K562 (cell line): ENCODE results near the gene FARSA. TPM values are rescaled to one million over a fixed set of nuclear protein-coding genes. Genes with fewer than 3 reads are reported as not detected.

Source experiments
- CBFA2T2 ChIP-seq: fragments of 450-650 bp; conservative IDR thresholded peaks from 2 replicates; pipeline ENCODE4 v1.6.1; 2017; ENCODE audit warnings: mild to moderate bottlenecking
- ELF4 ChIP-seq: fragments of 450-650 bp; formaldehyde crosslinking; IDR thresholded peaks from 2 replicates; pipeline ENCODE4 v1.4.0; 2022; ENCODE audit warnings: missing genetic modification characterization
- ELK3 ChIP-seq: fragments of 450-650 bp; formaldehyde crosslinking; IDR thresholded peaks from 2 replicates; pipeline ENCODE4 v1.4.0; 2020; ENCODE audit warnings: mild to moderate bottlenecking
- FOSL1 ChIP-seq: fragments of 200-800 bp; sonication (Bioruptor generic); conservative IDR thresholded peaks from 2 replicates; pipeline ENCODE4 v1.6.1; 2016; ENCODE audit warnings: missing genetic modification characterization, missing compliant biosample characterization
- GTF2F1 ChIP-seq: IDR thresholded peaks from 2 replicates; pipeline ENCODE4 v1.6.1; 2011; ENCODE audit warnings: low read depth, low read length, improper control_type of control experiment
- HLTF ChIP-seq: fragments of 450-650 bp; IDR thresholded peaks from 2 replicates; pipeline ENCODE4 v1.6.1; 2016
- HMGN3 ChIP-seq: IDR thresholded peaks from 2 replicates; pipeline ENCODE4 v1.6.1; 2011; ENCODE audit warnings: borderline replicate concordance, low read depth, mild to moderate bottlenecking, mixed read lengths, low read length; ENCODE audit not compliant: insufficient read length; ENCODE audit errors: extremely low read depth
- LARP7 ChIP-seq: fragments of 450-650 bp; IDR thresholded peaks from 2 replicates; pipeline ENCODE4 v1.6.1; 2016
- MIER1 ChIP-seq: fragments of 450-650 bp; IDR thresholded peaks from 2 replicates; pipeline ENCODE4 v1.6.1; 2016; ENCODE audit warnings: antibody characterized with exemption, mild to moderate bottlenecking, low read depth
- MLLT1 ChIP-seq, 2 experiments: fragments of 450-650 bp; IDR thresholded peaks; 2 replicates each; pipeline ENCODE4 v1.6.1; 2016
- MNT ChIP-seq, 2 experiments: fragments of 450-650 bp; conservative IDR thresholded peaks; 2 replicates each; pipeline ENCODE4 v1.6.1; 2017; ENCODE audit warnings: mild to moderate bottlenecking in 2 of 2, moderate library complexity in 2 of 2
- NCOR1 ChIP-seq: fragments of 450-650 bp; IDR thresholded peaks from 2 replicates; pipeline ENCODE4 v1.6.1; 2016; ENCODE audit warnings: mild to moderate bottlenecking, moderate library complexity
- PTTG1 ChIP-seq: fragments of 450-650 bp; IDR thresholded peaks from 2 replicates; pipeline ENCODE4 v1.6.1; 2016; ENCODE audit warnings: low read depth, mild to moderate bottlenecking, missing genetic modification characterization, missing compliant biosample characterization
- RERE ChIP-seq: sonication (generic); formaldehyde crosslinking; IDR thresholded peaks from 2 replicates; pipeline ENCODE4 v1.8.0; 2023; ENCODE audit warnings: missing genetic modification reagents, mild to moderate bottlenecking, borderline replicate concordance
- ZBTB49 ChIP-seq: sonication (generic); formaldehyde crosslinking; IDR thresholded peaks from 2 replicates; pipeline ENCODE4 v1.8.0; 2022; ENCODE audit warnings: missing genetic modification reagents, mild to moderate bottlenecking, borderline replicate concordance
- ZNF316 ChIP-seq: fragments of 450-650 bp; IDR thresholded peaks from 2 replicates; pipeline ENCODE4 v1.6.1; 2016
- polyA plus RNA-seq, 8 experiments: library from polyadenylated mRNA; depleted of rRNA in 4 of 8; stranded (reverse) in 5 of 8; unstranded in 3 of 8; fragments of >200 nt; fragmentation: Nextera tagmentation in 2 of 8; fragmentation: Illumina TruSeq in 1 of 8; extraction: Ambion mirVana in 2 of 8; extraction: Trizol in 1 of 8; gene quantifications; 2 replicates each; pipeline versions ENCODE4 v1.2.1 to v1.2.3, GENCODE V29; 2011 to 2014; ENCODE audit warnings: inconsistent platforms in 1 of 8, missing spikeins in 1 of 8
- total RNA-seq, 7 experiments: library from RNA; depleted of rRNA in 6 of 7; stranded (reverse); fragments of >200 nt in 6 of 7; fragmentation: Illumina TruSeq in 2 of 7; extraction: Trizol in 2 of 7; gene quantifications; 2 replicates each; pipeline versions ENCODE4 v1.2.1 to v1.2.3, GENCODE V29; 2011 to 2021; ENCODE audit warnings: low replicate concordance in 1 of 7

FARSA gene
- total and polyA plus RNA-seq, 9 of the 15 experiments (the other 6 are each of a cell fraction or from before 2014, with no cell fraction given), result 25.2 to 237 (median 89.6) TPM

GRCh38 chr19:12933287-12934072 lies at the start of gene FARSA (continued):
- TF ChIP-seq ELK3 (no peak), LARP7 (no peak), ZBTB49 (CRISPR knock-in tag) (no peak), CBFA2T2 (no peak), HMGN3 (no peak), MIER1 (no peak), RERE (0 out of 2 replicates have a peak, but pooled peaks have one; percentile 64), FOSL1 (tag) (peak; percentile 16; the same call in 1 of the 2 replicates), GTF2F1 (no peak), PTTG1 (tag) (no peak), MLLT1 (IDR thresholded peaks at IDR 0.05) (no peak), NCOR1 (no peak), ELF4 (CRISPR knock-in tag) (no peak), HLTF (no peak), ZNF316 (no peak), MNT (conservative IDR thresholded peaks at IDR 0.05) (peak; percentile 73 to 89)
